GM21381 (cell line): ENCODE data around the gene LGMN.
"Not testable (repeated sequence)": the region's sequence is repeated elsewhere in the genome, so short reads cannot be mapped to it uniquely, and the experiment has no call there.

ENCODE experiments used
- ATAC-seq: cut with Tn5 transposase; IDR thresholded peaks from one replicate; pipeline ENCODE4 v1.9.1; 2021; ENCODE audit warnings: mild to moderate bottlenecking, moderate library complexity; ENCODE audit not compliant: unreplicated experiment

Gene LGMN

DNA sequence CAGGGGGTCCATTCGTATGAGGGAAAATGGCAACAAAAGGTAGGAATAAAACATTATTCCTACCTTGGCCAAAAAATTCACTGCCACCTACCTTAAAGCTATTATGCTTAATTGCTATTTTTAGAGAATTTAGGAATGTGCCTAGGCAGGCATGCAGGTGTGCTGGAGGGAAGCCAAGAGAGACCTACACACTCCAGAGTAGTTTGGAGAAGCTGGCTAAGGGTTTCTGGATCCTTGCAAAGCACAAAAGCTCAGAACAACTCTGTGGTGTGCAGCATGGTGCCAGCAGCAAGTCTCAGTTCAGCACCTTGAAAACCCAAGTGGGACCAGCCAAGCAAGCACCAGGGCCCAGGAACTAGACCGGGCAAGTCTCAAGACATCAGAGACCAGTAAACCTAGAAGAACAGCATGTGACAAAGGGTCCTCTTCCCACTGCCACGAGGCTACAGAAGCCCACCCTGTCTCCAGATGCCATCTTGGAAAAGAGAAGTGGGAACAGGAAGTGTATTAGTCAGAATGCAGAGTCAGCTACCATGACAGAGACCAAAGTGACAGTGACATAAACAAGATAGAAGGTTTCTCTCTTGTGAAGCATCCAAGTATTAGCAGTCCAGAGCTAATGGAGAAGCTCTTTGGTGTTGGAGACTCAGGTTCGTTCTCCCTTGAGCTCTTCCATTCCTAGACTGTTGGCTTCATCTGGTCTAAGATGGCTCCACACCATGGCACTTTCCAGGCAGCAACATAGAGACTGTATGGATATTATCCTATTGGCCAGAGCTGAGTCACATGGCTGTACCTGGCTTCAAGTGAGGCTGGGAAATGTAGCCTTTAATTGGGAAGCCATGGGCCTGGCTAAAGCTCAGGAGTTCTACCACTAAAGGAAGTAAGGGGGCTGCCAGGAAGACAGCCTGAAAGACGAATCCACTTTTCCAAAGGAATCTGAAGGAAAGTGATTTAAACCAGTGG, 15.5 kb upstream of the LGMN start:
- ATAC-seq, result not testable (repeated sequence)

DNA sequence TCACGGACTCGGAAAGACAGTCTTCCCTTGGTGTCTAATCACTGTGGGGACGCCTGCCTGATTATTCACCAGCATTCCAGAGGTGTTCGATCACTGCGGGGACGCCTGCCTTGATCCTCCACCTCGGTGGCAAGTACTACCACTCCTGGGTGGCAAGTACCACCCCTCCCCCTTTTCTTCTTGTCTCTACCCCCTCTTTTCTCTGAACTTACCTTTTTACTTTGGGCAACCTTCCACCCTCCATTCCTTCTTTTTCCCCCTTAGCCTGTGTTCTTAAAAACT, 12.0 kb upstream of the LGMN start:
- ATAC-seq, result no peak

DNA sequence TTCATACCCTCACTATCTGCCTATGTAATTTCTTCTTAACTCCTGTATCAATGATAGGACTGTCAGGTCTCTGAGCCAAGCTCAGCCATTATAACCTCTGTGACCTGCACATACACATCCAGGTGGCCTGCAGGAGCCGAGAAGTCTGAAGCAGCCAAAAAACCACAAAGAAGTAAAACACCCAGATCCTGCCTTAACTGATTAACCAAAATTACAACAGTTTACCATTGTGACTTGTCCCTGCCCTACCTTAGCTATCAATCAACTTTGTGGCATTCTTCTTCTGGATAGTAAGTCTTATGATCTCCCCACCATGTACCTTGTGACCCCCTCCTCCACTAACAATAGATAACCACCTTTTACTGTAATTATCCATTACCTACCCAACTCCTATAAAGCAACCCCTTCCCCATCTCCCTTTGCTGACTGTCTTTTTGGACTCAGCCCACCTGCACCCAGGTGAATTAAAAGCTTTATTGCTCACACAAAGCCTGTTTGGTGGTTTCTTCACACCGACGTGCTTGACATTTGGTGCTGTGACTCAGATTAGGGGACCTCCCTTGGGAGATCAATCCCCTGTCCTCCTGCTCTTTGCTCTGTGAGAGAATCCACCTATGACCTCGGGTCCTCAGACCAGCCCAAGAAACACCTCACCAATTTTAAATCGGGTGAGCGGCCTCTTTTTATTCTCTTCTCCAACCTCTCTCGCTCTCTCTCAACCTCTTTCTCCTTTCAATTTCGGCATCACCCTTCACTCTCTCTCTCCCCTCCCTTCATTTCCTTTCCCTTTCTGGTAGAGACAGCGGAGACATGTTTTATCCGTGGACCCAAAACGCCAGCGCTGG, 11.5 kb upstream of the LGMN start:
- no peak for ATAC-seq

GRCh38 chr14:92759300-92759678, 10.9 kb upstream of the LGMN start:
- ATAC-seq, result no peak

- no peak for ATAC-seq
Observed at GRCh38 chr14:92756446-92756845, 8.0 kb upstream of the LGMN start.

- no peak for ATAC-seq
Observed at GRCh38 chr14:92755495-92755894, 7.1 kb upstream of the LGMN start.

GRCh38 chr14:92754966-92755365, 6.5 kb upstream of the LGMN start:
- ATAC-seq, result no peak

DNA sequence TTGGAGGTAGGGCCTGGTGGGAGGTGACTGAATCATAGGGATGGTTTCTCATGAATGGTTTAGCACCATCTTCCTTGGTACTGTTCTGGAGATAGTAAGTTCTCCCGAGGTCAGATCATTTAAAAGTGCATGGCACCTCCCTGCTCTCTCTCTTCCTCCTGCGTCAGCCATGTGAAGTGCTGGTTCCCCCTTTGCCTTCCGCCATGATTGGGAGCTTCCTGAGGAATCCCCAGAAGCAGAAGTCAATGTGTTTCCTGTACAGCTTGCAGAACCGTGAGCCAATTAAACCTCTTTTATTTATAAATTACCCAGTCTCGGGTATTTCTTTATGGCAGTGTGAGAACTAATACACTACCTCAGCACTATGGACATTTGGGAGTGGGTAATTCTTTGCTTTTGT, 4.8 kb upstream of the LGMN start:
- ATAC-seq, result no peak

GRCh38 chr14:92751819-92752218, 3.4 kb upstream of the LGMN start:
- ATAC-seq, result no peak

- peak; percentile 28 for ATAC-seq
Observed at GRCh38 chr14:92750994-92751400, 2.6 kb upstream of the LGMN start.

- ATAC-seq, result not testable (repeated sequence)
Observed at GRCh38 chr14:92750222-92750728, 1.8 kb upstream of the LGMN start.

GRCh38 chr14:92747701-92748258, 647 bp downstream of the LGMN start:
- peak; percentile 9 for ATAC-seq

DNA sequence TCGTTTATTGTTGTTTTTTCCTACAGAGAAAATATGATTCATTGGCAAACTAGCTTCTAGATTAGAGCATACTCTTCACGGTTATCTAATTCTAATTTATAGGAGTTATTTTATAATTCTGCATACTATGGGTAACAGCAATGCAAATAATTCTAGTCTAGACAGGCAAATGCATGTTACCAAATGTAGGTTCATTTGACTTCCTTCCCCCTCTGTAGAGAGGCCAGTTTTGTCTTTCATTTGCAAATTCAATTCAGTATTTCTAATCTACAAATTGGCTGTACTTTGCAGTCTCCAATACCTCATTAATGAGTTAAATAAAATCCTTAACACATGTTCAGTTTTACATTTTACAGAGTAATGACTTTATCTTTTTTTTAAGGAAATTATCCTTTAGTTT, 4.2 kb downstream of the LGMN start:
- ATAC-seq, result no peak

- no peak for ATAC-seq
Observed at GRCh38 chr14:92740440-92740839, 8.0 kb downstream of the LGMN start.

DNA sequence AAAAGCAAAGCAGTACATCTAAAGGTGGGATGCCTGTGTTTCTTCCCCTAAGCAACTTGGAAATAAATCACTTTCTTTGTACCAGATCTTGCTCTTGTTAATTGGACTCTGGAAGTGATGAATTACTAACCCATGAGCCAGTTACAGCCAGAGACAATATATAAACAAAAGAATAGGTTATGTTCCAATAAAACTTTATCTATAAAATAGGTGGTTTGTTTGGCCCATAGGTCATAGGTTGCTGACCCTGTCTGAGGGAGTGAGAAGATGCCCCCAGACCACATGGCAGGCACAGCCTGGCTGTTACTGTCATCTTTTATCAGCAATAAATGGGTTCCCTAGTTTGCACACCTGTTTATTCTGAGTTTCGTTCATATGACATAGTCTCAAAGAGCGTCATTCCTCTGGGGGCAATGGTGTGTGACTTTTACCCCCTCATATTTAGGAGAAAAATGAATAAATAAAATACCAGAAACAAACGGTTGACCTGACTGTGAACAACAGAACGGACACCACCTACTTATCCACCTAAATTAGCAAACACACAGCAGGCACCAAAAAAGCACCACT, 10.7 kb downstream of the LGMN start:
- ATAC-seq, result no peak

GRCh38 chr14:92737206-92737605, 11.2 kb downstream of the LGMN start:
- no peak for ATAC-seq

DNA sequence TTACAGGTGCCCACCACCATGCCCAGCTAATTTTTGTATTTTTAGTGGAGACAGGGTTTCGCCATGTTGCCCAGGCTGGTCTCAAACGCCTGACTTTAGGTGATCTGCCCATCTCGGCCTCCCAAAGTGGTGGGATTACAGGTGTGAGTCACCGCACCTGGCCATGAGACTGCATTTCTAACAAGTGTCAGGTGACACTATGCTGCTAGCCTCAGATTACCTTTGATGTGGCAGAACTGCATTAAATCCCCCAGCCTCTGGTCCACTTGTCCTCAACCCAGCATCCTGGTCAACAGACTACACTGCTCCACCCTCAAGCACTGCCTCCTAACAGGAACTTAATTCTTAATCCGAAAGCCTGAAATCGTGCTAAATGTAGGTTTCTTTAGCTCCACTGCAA, 13.1 kb downstream of the LGMN start:
- ATAC-seq, result no peak

DNA sequence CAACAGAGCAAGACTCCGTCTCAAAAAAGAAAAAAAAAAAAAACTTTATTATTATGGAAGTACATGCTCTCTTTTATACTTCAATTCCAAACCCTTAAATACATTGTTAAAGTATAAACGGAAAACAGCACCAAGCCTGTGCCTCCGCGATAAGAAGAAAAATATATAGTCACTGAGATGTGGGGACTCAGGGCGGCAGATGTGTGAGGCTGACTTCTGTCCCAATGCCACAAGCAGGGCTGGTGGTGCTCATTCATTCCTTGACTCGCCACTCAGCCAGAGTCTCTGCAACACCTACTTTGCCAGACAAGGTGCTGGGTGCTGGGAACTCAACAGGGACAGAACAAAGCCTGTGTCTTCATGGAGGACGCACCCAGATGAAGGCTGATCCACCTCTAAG, 13.8 kb downstream of the LGMN start:
- ATAC-seq, result no peak

DNA sequence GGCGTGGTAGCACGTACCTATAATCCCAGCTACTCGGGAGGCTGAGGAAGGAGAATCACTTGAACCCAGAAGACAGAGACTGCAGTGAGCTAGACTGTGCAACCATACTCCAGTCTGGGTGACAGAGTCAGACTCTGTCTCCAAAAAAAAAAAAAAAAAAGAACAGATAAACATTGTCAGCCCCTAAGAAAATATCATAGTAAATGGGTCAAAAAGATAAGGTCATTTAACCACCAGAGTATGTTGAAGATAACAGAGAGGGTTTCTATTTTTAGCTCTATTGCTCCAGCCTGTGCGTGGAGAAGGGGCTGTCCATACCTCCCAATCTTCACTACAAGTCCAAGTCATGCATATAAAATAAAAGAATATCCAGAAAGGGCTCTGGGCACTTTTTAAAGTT, 15.4 kb downstream of the LGMN start:
- ATAC-seq, result no peak

GRCh38 chr14:92731622-92732115, 16.8 kb downstream of the LGMN start:
- ATAC-seq, result no peak
